Hepatic stellate cell (primary cell): ENCODE results near the gene ASB1.

ENCODE experiments used
- DNase-seq: peaks from one replicate; pipeline ENCODE4 v3.0.0; 2011; ENCODE audit warnings: low spot score

The ASB1 gene

GRCh38 chr2:238494573-238494961 is 67.8 kb downstream of the ASB1 start:
- DNase-seq: no peak

- DNase-seq: no peak
Measured at GRCh38 chr2:238495422-238495821, 68.7 kb downstream of the ASB1 start.

GRCh38 chr2:238496756-238497609 is 70.3 kb downstream of the ASB1 start:
- no peak for DNase-seq

GRCh38 chr2:238497610-238498005 is 70.9 kb downstream of the ASB1 start:
- DNase-seq: no peak

- no peak for DNase-seq
Measured at GRCh38 chr2:238498188-238498587, 71.5 kb downstream of the ASB1 start.

- no peak for DNase-seq
Measured at GRCh38 chr2:238498691-238499295, 72.1 kb downstream of the ASB1 start.

GRCh38 chr2:238499731-238500580 is 73.2 kb downstream of the ASB1 start:
- DNase-seq: no peak

GRCh38 chr2:238501311-238501710 is 74.6 kb downstream of the ASB1 start:
- DNase-seq: no peak
